Measurements from ENCODE around the gene SLC10A3.

The SLC10A3 gene

DNA sequence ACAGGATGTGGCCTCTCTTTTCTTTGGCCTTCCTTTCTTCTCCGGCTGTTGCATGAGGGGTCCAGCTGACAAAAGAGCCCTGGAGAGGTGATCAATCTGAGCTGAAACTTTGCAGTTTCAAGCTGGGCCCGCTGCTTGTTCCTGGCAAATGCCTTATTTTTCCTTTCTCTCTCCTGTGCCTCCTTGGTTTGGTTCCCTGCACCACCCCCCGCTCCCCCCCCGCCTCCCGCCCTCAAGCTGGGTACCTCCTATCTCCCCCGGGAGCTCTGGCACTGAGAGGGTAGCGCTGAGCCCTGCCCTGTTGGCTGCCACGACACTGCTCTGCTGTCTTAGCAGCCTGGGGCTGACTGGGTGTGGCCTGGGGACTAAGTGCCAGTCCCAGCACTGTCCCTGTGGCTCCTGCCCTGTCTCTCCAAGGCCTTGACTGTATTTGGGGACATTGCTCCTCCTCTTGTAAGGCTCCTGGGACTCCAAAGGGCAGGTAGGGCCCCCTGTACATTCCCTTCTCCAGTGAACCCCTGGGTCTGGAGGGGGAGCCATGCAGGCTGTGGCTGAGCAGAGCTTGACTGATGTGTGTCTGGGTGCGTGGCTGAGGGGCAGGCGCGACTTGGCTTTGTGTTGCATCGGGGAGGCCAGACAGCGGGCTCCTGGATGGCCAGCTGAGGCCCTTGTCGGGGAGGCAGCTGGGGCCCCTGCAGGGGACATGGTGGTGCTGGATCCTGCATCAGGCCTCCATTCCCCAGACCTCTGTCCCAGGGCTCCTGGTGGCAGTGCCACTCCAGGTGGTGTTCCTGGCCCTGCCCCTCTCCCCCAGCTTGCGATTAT, 31.3 kb downstream of the SLC10A3 start:
- DNase-seq (ENCODE audit: low read depth) = no peak
- H3K4me3 ChIP-seq (ENCODE audit: control insufficient read depth, low read depth, low read length) = peak overlapping the region; percentile 86
- no peak for TF ChIP-seq CTCF (IDR thresholded peaks at IDR 0.05; ENCODE audit: control insufficient read depth, insufficient read depth, low read depth, low read length, missing control alignments)

GRCh38 chrX:154458116-154458953, 32.1 kb downstream of the SLC10A3 start, which contains the start of gene PLXNA3:
TSS of gene PLXNA3 (plus strand) at chrX:154458281. CDS start at chrX:154460184, 1,903 bp downstream.
- peak within 1 kb of the TSS; percentile 86 for H3K4me3 ChIP-seq (ENCODE audit: control insufficient read depth, low read depth, low read length)
- TF ChIP-seq CTCF (IDR thresholded peaks at IDR 0.05; ENCODE audit: control insufficient read depth, insufficient read depth, low read depth, low read length, missing control alignments) = no peak
- no peak for DNase-seq (ENCODE audit: low read depth)

DNA sequence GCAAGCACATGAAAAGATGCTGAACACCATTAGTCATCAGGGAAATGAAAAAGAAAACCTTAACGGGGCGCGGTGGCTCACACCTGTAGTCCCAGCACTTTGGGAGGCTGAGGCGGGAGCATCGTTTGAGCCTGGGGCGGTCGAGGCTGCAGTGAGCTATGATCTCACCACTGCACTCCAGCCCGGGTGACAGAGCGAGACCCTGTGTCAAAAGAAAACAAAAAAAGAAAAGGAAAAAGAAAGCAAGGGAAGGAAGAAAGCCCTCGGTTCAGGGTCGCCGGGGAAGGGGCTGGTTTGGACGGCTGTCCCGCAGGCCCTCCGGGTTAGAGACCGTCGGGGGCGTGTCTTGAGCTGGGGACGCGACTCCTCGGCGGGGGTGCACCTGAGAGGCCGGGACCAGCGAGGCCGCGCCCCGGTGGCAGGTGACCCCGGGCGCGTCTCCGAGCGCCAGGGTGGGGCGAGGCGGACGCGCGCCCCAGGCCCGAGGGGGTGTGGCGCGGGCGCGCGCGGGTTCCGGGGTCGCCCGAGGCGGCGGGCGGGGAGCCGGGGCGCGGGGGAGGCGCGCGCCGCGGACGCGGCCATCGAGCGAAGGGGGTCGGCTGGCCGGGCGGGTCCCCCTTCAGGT, 32.8 kb downstream of the SLC10A3 start:
- peak overlapping the region; percentile 52 for H3K4me3 ChIP-seq (ENCODE audit: control insufficient read depth, low read depth, low read length)
- no peak for DNase-seq (ENCODE audit: low read depth)
- TF ChIP-seq CTCF (IDR thresholded peaks at IDR 0.05; ENCODE audit: control insufficient read depth, insufficient read depth, low read depth, low read length, missing control alignments) = no peak

- TF ChIP-seq CTCF (IDR thresholded peaks at IDR 0.05; ENCODE audit: control insufficient read depth, insufficient read depth, low read depth, low read length, missing control alignments) = no peak
Measured at GRCh38 chrX:154452823-154453222, 37.6 kb downstream of the SLC10A3 start.

DNA sequence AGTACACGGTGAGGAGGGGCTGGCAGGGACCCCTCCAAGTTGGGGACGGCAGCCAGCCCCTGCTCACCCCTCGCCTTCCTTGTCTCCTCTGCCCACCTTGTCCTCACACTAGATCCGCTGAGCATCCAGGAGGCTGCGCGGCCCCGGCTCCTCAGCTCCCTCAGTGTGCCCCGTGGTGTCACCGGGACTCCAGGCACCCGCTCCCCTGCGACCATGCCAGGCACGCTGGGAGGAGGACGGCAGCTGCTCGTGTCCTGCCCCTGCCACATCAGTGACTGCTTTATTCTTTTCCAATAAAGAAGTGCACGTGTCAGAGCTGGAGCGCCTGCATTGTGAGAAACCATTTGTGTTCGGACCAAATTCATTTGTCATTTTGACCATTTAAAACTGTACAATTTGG, 40.1 kb downstream of the SLC10A3 start:
- TF ChIP-seq CTCF (IDR thresholded peaks at IDR 0.05; ENCODE audit: control insufficient read depth, insufficient read depth, low read depth, low read length, missing control alignments) = no peak
- DNase-seq (ENCODE audit: low read depth) = no peak

More at GRCh38 chrX:154452823-154453222, 37.6 kb downstream of the SLC10A3 start:
- no peak overlapping the region for H3K4me3 ChIP-seq (ENCODE audit: control insufficient read depth, low read depth, low read length)
- no peak for DNase-seq (ENCODE audit: low read depth)

GRCh38 chrX:154449618-154450017, 40.8 kb downstream of the SLC10A3 start:
- no peak for TF ChIP-seq CTCF (IDR thresholded peaks at IDR 0.05; ENCODE audit: control insufficient read depth, insufficient read depth, low read depth, low read length, missing control alignments)
- DNase-seq (ENCODE audit: low read depth) = no peak
- no peak overlapping the region for H3K4me3 ChIP-seq (ENCODE audit: control insufficient read depth, low read depth, low read length)

More for the DNA sequence above, 40.1 kb downstream of the SLC10A3 start:
- no peak overlapping the region for H3K4me3 ChIP-seq (ENCODE audit: control insufficient read depth, low read depth, low read length)
